Measurements from ENCODE around the gene CBX4.

Gene CBX4

GRCh38 chr17:79794659-79795511, 44.4 kb downstream of the CBX4 start:
- Mint-ChIP-seq H3K4me3 (no peak overlapping the region), H3K27ac (no peak overlapping the region), H3K36me3 (ENCODE audit: low read depth) (peaks cover 14% of the 10 kb centered on the region), H3K27me3 (ENCODE audit: low read depth) (peaks cover 42% of the 10 kb centered on the region), H3K9me3 (no peaks in the 10 kb centered on the region), H3K4me1 (ENCODE audit: low read depth) (peaks cover 11% of the 10 kb centered on the region)
- no peak for DNase-seq (ENCODE audit: low spot score)

- no peaks in the 10 kb centered on the region for H3K9me3 Mint-ChIP-seq
- no peak overlapping the region for H3K4me3 Mint-ChIP-seq
- no peak for DNase-seq (ENCODE audit: low spot score)
- no peak overlapping the region for H3K27ac Mint-ChIP-seq
- peaks cover 6% of the 10 kb centered on the region for H3K4me1 Mint-ChIP-seq (ENCODE audit: low read depth)
- H3K27me3 Mint-ChIP-seq (ENCODE audit: low read depth) = peaks cover 40% of the 10 kb centered on the region
- H3K36me3 Mint-ChIP-seq (ENCODE audit: low read depth) = peaks cover 14% of the 10 kb centered on the region
Measured at GRCh38 chr17:79793924-79794304, 45.3 kb downstream of the CBX4 start.

- H3K4me1 Mint-ChIP-seq (ENCODE audit: low read depth) = peaks cover 4% of the 10 kb centered on the region
Measured at GRCh38 chr17:79792984-79793923, 46.0 kb downstream of the CBX4 start.

DNA sequence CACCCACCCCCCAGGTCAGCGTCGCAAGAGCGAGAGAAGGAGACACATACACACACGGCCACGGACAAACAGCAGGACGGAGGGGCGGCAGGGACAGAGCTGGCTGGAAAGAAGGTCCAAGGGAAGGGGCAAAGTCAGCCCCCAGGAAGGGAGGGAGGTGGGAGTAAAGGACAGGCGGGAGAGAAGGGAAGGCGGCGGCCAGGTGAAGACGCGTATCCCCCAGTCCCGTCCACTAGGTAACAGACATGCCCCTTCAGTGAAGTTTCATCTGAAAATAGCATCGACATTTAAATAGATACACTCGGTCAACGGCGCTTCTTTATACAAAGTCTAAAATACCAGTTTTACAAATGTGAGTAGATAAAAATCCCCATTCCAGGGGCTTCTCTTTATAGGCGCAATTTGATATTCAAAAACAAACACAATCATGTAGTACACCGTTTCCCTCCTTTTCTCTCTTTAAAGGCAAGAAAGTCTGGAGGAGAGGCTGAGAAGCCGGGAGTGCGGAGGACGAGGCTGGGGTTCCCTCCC, 46.8 kb downstream of the CBX4 start:
- no peaks in the 10 kb centered on the region for H3K9me3 Mint-ChIP-seq
- no peak for DNase-seq (ENCODE audit: low spot score)
- peaks cover 49% of the 10 kb centered on the region for H3K27me3 Mint-ChIP-seq (ENCODE audit: low read depth)
- H3K36me3 Mint-ChIP-seq (ENCODE audit: low read depth) = peaks cover 14% of the 10 kb centered on the region
- no peak overlapping the region for H3K27ac Mint-ChIP-seq
- H3K4me3 Mint-ChIP-seq = no peak overlapping the region
- peaks cover 4% of the 10 kb centered on the region for H3K4me1 Mint-ChIP-seq (ENCODE audit: low read depth)

More at GRCh38 chr17:79792984-79793923, 46.0 kb downstream of the CBX4 start:
- Mint-ChIP-seq H3K27me3 (ENCODE audit: low read depth) (peaks cover 40% of the 10 kb centered on the region), H3K4me3 (no peak overlapping the region), H3K36me3 (ENCODE audit: low read depth) (peaks cover 14% of the 10 kb centered on the region), H3K27ac (no peak overlapping the region), H3K9me3 (no peaks in the 10 kb centered on the region)
- no peak for DNase-seq (ENCODE audit: low spot score)

GRCh38 chr17:79791735-79792161, 47.5 kb downstream of the CBX4 start:
- no peaks in the 10 kb centered on the region for H3K9me3 Mint-ChIP-seq
- peaks cover 14% of the 10 kb centered on the region for H3K36me3 Mint-ChIP-seq (ENCODE audit: low read depth)
- DNase-seq (ENCODE audit: low spot score) = no peak
- peaks cover 4% of the 10 kb centered on the region for H3K4me1 Mint-ChIP-seq (ENCODE audit: low read depth)
- H3K4me3 Mint-ChIP-seq = no peak overlapping the region
- H3K27ac Mint-ChIP-seq = no peak overlapping the region
- H3K27me3 Mint-ChIP-seq (ENCODE audit: low read depth) = peaks cover 50% of the 10 kb centered on the region

GRCh38 chr17:79790805-79791734, 48.2 kb downstream of the CBX4 start:
- peaks cover 14% of the 10 kb centered on the region for H3K36me3 Mint-ChIP-seq (ENCODE audit: low read depth)
- H3K9me3 Mint-ChIP-seq = no peaks in the 10 kb centered on the region
- peaks cover 3% of the 10 kb centered on the region for H3K4me1 Mint-ChIP-seq (ENCODE audit: low read depth)
- DNase-seq (ENCODE audit: low spot score) = no peak
- no peak overlapping the region for H3K27ac Mint-ChIP-seq
- H3K4me3 Mint-ChIP-seq = no peak overlapping the region
- H3K27me3 Mint-ChIP-seq (ENCODE audit: low read depth) = peaks cover 54% of the 10 kb centered on the region

GRCh38 chr17:79789943-79790804, 49.1 kb downstream of the CBX4 start:
- Mint-ChIP-seq H3K27ac (no peak overlapping the region), H3K27me3 (ENCODE audit: low read depth) (peaks cover 54% of the 10 kb centered on the region), H3K4me1 (ENCODE audit: low read depth) (peaks cover 2% of the 10 kb centered on the region), H3K4me3 (no peak overlapping the region), H3K36me3 (ENCODE audit: low read depth) (peaks cover 11% of the 10 kb centered on the region), H3K9me3 (no peaks in the 10 kb centered on the region)
- DNase-seq (ENCODE audit: low spot score) = no peak

DNA sequence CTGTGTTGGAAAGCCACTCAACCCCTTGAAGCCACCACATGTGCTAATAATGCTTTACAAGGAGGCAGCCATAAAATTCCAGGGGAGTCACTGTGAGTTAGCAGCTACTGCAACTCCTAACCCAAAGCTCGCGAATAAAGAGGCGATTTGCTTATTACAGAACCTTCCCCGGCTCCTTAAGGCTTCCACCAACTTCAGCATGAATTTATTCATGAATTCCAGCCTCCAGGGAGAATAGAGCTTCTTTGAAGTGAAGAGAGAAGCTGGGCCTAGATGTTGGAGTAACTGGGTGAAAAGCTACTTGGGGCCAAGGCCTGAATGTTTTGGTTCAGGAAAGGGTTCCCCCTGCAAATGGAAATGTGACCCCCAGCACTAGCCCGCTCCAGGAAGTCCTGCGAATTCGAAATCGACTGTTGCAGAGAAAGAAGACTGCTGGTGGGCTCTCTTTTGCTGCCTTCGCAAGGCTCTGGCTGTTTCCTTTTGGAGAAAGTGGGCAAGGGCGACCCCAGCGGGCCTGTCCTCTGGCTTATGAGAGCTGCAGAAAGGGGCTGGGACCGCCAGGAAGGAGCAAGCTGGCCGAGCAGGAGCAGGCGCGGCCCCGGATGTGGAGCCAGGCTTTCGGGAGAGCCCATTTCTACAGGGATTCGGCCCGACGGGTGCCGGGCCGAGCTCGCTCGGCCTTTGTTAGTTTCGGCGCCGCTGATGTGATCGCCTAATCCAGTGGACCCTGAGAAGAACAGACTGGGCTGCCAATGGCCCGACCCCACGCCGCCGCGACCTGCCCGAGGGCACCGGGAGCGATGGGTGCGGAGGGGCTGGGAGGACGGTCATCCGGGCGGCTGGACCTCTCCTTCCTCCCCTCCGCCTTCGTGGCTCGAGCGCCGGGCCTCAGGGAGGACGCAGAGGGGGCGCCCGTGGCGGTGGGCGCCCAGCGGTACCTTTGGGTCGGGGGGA, 50.0 kb downstream of the CBX4 start:
- Mint-ChIP-seq H3K27me3 (ENCODE audit: low read depth) (peaks cover 54% of the 10 kb centered on the region), H3K27ac (no peak overlapping the region), H3K9me3 (no peaks in the 10 kb centered on the region), H3K4me1 (ENCODE audit: low read depth) (peaks cover 2% of the 10 kb centered on the region), H3K4me3 (no peak overlapping the region), H3K36me3 (ENCODE audit: low read depth) (peaks cover 12% of the 10 kb centered on the region)
- DNase-seq (ENCODE audit: low spot score) = no peak

DNA sequence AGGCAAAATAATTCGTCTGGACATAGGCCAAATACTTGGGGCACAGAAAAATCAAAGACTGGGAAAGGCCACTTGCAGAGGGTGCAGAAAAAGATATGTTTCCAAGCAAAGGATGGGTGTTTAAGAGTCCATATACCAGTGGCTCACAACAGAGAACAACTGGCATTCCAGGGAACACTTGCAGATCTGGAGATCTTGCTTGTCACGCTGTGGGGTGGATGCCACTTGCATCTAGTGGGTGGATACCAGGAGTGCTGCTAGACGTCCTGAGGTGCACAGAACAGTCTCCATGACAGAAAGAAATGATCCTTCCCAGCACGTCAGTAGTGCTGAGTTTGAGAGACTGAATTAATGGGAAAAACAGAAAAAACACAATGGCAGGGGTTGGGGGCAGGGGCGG, 50.8 kb downstream of the CBX4 start:
- Mint-ChIP-seq H3K27ac (no peak overlapping the region), H3K4me3 (no peak overlapping the region), H3K9me3 (no peaks in the 10 kb centered on the region), H3K36me3 (ENCODE audit: low read depth) (peaks cover 7% of the 10 kb centered on the region), H3K27me3 (ENCODE audit: low read depth) (peaks cover 50% of the 10 kb centered on the region), H3K4me1 (ENCODE audit: low read depth) (peaks cover 2% of the 10 kb centered on the region)
- no peak for DNase-seq (ENCODE audit: low spot score)

DNA sequence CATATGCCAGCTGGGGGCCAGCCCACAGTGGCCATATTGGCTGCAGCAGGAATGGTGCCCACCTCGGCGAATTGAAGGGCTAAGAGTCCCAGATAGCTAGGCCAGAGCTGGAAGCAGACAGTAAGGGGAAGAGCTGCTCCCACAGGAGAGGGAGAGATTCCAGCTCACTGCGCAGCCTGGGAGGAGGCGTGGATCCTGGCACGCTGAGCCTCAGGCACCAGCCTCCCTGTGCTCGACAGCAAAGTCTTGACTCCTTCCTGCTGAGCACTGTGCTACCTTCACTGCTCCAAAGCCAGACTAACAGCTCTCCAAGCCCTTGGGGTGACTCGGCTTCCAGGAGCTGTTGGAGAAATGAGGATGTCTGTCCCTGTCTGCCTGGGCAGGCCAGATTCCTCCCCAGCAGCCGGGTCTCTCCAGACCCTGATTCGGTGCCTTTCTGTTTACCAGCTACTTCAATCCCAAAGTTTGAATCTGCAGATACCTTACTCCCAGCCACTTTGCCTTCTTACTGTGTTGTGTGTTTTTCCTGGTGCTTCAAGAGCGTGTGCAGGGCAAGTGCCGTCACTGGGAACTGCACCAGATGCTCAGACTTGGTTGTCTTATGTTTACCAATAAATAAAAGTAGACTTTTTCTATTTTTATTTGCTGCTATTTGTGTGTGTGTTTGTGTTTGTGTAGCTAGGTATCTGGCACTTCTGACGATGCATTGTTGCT, 52.2 kb downstream of the CBX4 start:
- Mint-ChIP-seq H3K27me3 (ENCODE audit: low read depth) (peaks cover 45% of the 10 kb centered on the region), H3K36me3 (ENCODE audit: low read depth) (peaks cover 4% of the 10 kb centered on the region), H3K9me3 (no peaks in the 10 kb centered on the region), H3K27ac (no peak overlapping the region), H3K4me1 (ENCODE audit: low read depth) (peaks cover 2% of the 10 kb centered on the region), H3K4me3 (no peak overlapping the region)
- DNase-seq (ENCODE audit: low spot score) = no peak

Data from T-helper 2 cell treated with Interferon-gamma antibody and Interleukin-4, amounts not matched to agents 5 μg/mL and 100 μg/mL, for 36 hours (primary cell).